Activated CD8-positive, alpha-beta T cell treated with anti-CD3 and anti-CD28 coated beads for 36 hours (primary cell): Measurements from ENCODE around the gene CA5A. TPM values are rescaled to one million over a fixed set of nuclear protein-coding genes. Genes with fewer than 3 reads are reported as not detected.
A peak's percentile ranks its signal among the peaks of the same experiment; 100 is the strongest.
"Not testable (repeated sequence)": the region's sequence is repeated elsewhere in the genome, so short reads cannot be mapped to it uniquely, and the experiment has no call there.

Experiments
- ATAC-seq: fragments of 200-7000 bp; cut with Tn5 transposase; one replicate; pipeline ENCODE4 v1.10.0; 2021; ENCODE audit warnings: mild to moderate bottlenecking, moderate library complexity
- CTCF ChIA-PET: fragments of 350-600 bp; sonication (Branson Sonifier 250); formaldehyde crosslinking; loops from one replicate; lab custom pipeline; 2021; ENCODE audit warnings: antibody characterized with exemption; lab: Charles Lee
- POLR2A ChIA-PET: fragments of 350-600 bp; sonication (Branson Sonifier 250); formaldehyde crosslinking; loops from one replicate; lab custom pipeline; 2021; ENCODE audit warnings: antibody characterized with exemption; lab: Charles Lee
- DNase-seq: peaks from one replicate; pipeline ENCODE4 v3.0.0-alpha.2; 2020
- H3K27ac Mint-ChIP-seq: one replicate; pipeline ENCODE4 v1.8.0; 2021; ENCODE audit warnings: mild to moderate bottlenecking, mixed read lengths
- H3K27me3 Mint-ChIP-seq: one replicate; pipeline ENCODE4 v1.8.0; 2021; ENCODE audit warnings: mixed read lengths
- H3K36me3 Mint-ChIP-seq: one replicate; pipeline ENCODE4 v1.8.0; 2021; ENCODE audit warnings: low read depth, mixed read lengths
- H3K4me1 Mint-ChIP-seq: one replicate; pipeline ENCODE4 v1.8.0; 2021; ENCODE audit warnings: low read depth, mixed read lengths
- H3K4me3 Mint-ChIP-seq: one replicate; pipeline ENCODE4 v1.8.0; 2021; ENCODE audit warnings: mild to moderate bottlenecking, moderate library complexity, mixed read lengths
- H3K9me3 Mint-ChIP-seq: one replicate; pipeline ENCODE4 v1.8.0; 2021; ENCODE audit warnings: mixed read lengths
- intact Hi-C: fragments of 100-400 bp; cut with micrococcal nuclease; formaldehyde crosslinking; loops from one replicate; pipeline ENCODE4 v1.10.0; 2022
- total RNA-seq, 2 experiments: library from RNA; stranded (reverse); gene quantifications; one replicate each; pipeline ENCODE4 v1.2.3, GENCODE V29; 2021
- TF ChIP-seq, protein P1 (sequence below): fragments of 200-600 bp; IDR thresholded peaks from one replicate; pipeline ENCODE4 v1.8.0; 2022; ENCODE audit warnings: antibody characterized with exemption, mild to moderate bottlenecking

CA5A gene
- total RNA-seq, 2 experiments from 2014 or later = not detected

DNA sequence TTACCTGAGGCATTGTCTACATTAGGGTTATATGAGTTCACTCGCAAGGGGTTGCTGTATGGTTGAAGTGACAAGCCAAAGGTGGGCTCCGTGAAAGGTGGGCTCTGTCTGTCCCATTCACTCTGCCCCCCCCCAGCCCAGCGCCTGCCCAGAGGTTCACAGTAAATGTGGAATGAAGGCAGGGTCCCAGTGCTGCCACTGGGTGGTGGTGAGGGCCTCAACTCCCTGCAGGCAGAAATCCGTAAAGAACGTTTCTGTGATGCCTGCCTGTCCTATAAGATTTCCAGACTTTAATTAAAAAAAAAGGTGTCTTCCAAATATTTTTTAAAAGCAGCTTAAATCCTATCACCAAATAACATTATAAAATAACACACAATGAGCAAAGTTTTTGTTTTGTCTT is 31.4 kb downstream of the CA5A start:
- ATAC-seq, H3K36me3 Mint-ChIP-seq, DNase-seq, H3K4me3 Mint-ChIP-seq, H3K27ac Mint-ChIP-seq, H3K27me3 Mint-ChIP-seq, H3K9me3 Mint-ChIP-seq: not testable (repeated sequence)
- ChIA-PET CTCF (interaction anchor here (1.2 to 5.3 kb wide), 5 partner anchors 10 to 124 kb away, joined by 3 to 28 read pairs (median 16); no protein-coding TSS in a partner anchor), POLR2A (interaction anchor here (1.1 to 4.7 kb wide), 2 partner anchors 29 to 33 kb away, joined by 5 to 20 read pairs; no protein-coding TSS in a partner anchor)
- peaks cover 35% of the 10 kb centered on the region for H3K4me1 Mint-ChIP-seq
- intact Hi-C loops = loop anchor here (5.0 kb wide), 1 partner anchor 33 kb away; no protein-coding TSS in a partner anchor

DNA sequence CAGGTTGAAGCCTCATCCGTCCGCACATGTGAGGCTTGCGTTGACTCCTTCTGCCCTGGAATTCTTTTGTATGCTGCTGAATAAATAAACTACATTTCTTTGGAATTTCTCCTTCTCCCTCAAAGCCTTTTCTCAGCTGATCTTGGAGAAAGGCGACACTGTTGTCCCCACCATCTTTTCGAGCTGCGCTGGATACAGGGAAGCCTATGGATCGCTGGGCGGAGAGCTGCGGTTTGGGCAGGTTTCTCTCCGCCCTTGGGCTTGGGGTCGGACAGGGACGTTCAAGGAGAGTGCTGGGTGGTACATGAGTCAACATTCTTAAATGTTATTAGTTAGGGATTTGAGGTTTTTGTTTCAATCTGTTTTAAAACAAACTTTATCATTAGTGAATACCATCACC is 35.8 kb downstream of the CA5A start:
- H3K9me3 Mint-ChIP-seq, H3K27me3 Mint-ChIP-seq, H3K27ac Mint-ChIP-seq, intact Hi-C loops, H3K4me3 Mint-ChIP-seq, DNase-seq, ATAC-seq, H3K36me3 Mint-ChIP-seq: not testable (repeated sequence)
- peaks cover 49% of the 10 kb centered on the region for H3K4me1 Mint-ChIP-seq
- ChIA-PET POLR2A (interaction anchor here (1.3 to 7.9 kb wide), 2 partner anchors 32 to 120 kb away, joined by 4 to 75 read pairs; partner anchors contain the start of gene SLC7A5), CTCF (interaction anchor here (1.2 to 4.3 kb wide), 4 partner anchors 8 to 121 kb away, joined by 5 to 36 read pairs (median 10); partner anchors contain the start of gene SLC7A5)

DNA sequence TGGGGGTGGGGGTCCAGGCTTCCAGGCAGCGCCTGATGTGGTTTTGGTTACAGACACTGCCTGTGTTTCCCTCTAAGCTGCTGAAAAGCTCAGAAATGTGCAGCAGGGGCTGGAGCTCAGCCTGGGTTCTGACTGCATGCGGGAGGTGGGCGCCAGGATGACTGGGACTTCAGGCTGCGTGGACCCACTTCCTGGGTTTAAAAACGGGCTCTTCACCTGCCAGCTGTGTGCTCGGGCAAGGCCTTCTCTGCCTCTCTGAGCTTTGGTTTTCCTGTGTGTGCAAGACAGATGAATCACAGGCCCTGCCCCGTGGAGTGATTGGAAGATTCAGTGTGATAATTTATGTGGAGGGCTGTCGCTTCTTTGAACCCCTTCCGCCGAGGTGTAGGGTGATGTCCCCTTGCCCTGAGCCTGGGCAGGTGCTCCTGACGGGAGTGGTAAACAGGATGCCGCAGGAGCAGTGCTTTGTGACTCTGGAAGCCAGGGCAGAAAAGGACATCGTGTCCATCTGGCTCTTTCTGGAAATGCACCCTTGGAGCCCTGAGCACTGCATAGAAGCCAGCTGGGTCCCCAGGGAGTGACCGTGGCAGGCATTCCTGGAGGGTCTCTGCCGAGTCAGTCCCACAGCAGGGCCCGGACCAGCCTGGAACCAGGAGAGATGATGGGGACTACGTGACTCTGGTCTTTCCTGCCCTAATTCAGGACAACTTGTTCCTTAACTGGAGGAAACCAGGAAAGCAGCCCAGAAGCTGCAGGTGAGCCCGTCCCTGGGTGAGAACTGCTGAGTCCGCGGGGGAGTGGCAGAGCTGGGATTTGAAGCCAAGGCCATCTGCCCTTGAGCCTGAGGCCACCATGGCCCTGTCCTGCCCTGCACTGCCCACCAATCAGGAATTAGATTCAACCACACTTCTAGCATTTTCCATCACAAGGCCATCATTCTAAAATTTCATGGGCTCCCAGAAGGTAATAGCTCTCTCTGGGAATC is 38.5 kb downstream of the CA5A start:
- Mint-ChIP-seq H3K27ac (peak overlapping the region; percentile 97), H3K9me3 (no peaks in the 10 kb centered on the region), H3K4me3 (peak overlapping the region; percentile 68), H3K4me1 (peaks cover 52% of the 10 kb centered on the region), H3K27me3 (no peaks in the 10 kb centered on the region), H3K36me3 (no peaks in the 10 kb centered on the region)
- peak; percentile 84 for DNase-seq
- TF ChIP-seq, protein P1, sequence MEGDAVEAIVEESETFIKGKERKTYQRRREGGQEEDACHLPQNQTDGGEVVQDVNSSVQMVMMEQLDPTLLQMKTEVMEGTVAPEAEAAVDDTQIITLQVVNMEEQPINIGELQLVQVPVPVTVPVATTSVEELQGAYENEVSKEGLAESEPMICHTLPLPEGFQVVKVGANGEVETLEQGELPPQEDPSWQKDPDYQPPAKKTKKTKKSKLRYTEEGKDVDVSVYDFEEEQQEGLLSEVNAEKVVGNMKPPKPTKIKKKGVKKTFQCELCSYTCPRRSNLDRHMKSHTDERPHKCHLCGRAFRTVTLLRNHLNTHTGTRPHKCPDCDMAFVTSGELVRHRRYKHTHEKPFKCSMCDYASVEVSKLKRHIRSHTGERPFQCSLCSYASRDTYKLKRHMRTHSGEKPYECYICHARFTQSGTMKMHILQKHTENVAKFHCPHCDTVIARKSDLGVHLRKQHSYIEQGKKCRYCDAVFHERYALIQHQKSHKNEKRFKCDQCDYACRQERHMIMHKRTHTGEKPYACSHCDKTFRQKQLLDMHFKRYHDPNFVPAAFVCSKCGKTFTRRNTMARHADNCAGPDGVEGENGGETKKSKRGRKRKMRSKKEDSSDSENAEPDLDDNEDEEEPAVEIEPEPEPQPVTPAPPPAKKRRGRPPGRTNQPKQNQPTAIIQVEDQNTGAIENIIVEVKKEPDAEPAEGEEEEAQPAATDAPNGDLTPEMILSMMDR = no peak
- ChIA-PET CTCF (interaction anchor here (1.0 to 6.7 kb wide), 7 partner anchors 10 to 128 kb away, joined by 3 to 51 read pairs (median 9); partner anchors contain the start of gene SLC7A5), POLR2A (interaction anchor here (0.7 to 7.9 kb wide), 6 partner anchors 17 to 132 kb away, joined by 3 to 75 read pairs (median 16); partner anchors contain the start of genes KLHDC4 and SLC7A5)
- intact Hi-C loops = no loop called here
- ATAC-seq = peak; percentile 64

DNA sequence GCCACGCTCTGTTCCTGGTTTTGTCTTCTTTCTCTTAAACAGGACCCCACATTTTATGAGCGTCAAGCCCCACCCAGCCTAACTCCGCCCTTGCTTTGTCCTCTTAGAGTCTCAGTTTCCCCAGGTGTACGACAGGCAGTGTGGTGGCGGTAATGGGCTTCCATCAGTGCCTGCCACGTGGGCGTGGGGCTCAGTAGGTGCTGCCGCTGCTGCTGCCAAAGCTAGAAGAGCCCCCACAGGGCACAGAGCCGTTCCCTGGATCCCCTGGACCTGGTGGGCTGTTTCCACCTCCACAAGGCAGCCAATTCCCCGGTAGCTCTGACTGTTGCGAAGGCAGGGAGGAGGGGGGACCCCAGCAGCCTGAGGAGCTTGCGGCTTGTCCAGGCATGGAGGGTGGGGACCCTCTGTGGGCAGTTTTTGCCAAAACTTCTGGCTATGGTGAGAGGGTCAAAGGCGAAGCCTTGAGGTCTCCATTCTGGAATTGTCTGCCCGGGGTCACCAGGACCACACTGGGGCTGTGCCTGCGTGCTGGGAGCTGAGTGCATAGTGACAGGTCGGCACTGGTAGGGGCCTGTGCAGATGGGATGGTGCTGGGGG is 39.3 kb downstream of the CA5A start:
- ChIA-PET CTCF (interaction anchor here (1.1 to 6.7 kb wide), 8 partner anchors 9 to 127 kb away, joined by 4 to 55 read pairs (median 9); partner anchors contain the start of gene SLC7A5), POLR2A (interaction anchor here (0.7 to 7.9 kb wide), 8 partner anchors 16 to 131 kb away, joined by 3 to 75 read pairs (median 8); partner anchors contain the start of genes BANP, KLHDC4 and SLC7A5)
- H3K36me3 Mint-ChIP-seq, ATAC-seq, intact Hi-C loops, H3K27me3 Mint-ChIP-seq, H3K9me3 Mint-ChIP-seq: not testable (repeated sequence)
- peak; percentile 43 for DNase-seq
- peaks cover 47% of the 10 kb centered on the region for H3K4me1 Mint-ChIP-seq
- H3K27ac Mint-ChIP-seq = peak overlapping the region; percentile 97
- H3K4me3 Mint-ChIP-seq = peak overlapping the region; percentile 68

DNA sequence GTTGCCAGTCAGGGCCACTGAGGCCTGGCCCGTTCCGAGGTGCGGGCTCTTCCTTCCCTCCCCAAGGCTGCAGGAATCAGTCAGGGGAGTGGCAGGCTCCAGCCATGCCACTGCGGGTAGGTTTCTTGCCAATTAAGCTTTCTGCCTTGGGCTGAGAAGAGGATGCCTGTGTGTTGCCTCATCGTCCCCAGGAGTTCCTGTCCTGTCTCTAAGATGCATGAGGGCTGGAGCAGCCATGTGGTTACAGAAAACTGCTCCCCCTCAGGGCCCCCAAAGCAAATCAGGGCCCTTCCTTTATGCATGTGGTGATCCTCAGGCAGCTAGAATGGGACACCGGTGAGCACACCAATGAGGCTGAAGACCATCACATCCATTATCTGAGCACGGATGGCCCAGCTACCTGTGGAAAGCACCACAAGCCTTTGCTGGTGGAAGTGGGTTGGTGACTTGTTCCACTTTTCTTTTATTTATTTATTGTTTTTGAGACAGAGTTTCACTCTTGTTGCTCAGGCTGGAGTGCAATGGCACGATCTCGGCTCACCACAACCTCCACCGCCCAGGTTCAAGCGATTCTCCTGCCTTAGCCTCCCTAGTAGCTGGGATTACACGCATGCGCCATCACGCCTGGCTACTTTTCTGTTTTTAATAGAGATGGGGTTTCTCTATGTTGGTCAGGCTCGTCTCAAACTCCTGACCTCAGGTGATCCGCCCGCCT is 40.0 kb downstream of the CA5A start:
- peaks cover 47% of the 10 kb centered on the region for H3K4me1 Mint-ChIP-seq
- ATAC-seq = peak; percentile 7
- H3K9me3 Mint-ChIP-seq, H3K36me3 Mint-ChIP-seq, H3K27me3 Mint-ChIP-seq, intact Hi-C loops: not testable (repeated sequence)
- POLR2A ChIA-PET = interaction anchor here (0.6 to 7.9 kb wide), 12 partner anchors 11 to 131 kb away, joined by 3 to 75 read pairs (median 4); partner anchors contain the start of genes BANP, CA5A, KLHDC4 and SLC7A5
- peak overlapping the region; percentile 97 for H3K27ac Mint-ChIP-seq
- peak; percentile 60 for DNase-seq
- CTCF ChIA-PET = interaction anchor here (0.7 to 6.7 kb wide), 9 partner anchors 10 to 127 kb away, joined by 3 to 55 read pairs (median 6); partner anchors contain the start of gene BANP
- peak overlapping the region; percentile 68 for H3K4me3 Mint-ChIP-seq

DNA sequence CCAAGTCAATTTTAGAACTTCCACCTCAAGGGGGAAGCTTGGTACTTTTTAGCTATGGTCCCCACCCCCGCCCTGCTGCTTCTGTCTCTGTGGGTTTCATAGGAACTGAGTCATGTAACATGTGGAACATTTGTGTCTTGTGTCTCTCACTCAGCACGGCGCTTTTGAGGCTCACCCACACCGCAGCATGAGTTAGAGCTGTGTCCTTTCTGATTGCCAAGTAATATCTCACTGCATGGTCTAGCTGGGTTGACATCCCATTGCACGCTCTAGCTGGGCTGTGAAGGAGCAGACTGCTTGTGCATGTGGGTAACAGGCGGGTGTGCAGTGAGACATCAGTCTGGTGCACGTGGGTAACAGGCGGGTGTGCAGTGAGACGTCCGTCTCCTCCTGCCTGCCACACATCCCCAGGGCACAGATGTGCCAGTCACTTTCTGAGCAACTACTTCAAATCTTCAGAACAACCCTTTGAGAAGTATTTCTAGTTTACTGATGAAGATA is 40.6 kb downstream of the CA5A start:
- ATAC-seq (peak; percentile 87), DNase-seq (peak; percentile 98)
- intact Hi-C loops = loop anchor here (1.0 kb wide), 1 partner anchor 20 kb away; no protein-coding TSS in a partner anchor
- ChIA-PET CTCF (interaction anchor here (0.7 to 6.7 kb wide), 7 partner anchors 11 to 116 kb away, joined by 3 to 55 read pairs (median 6); partner anchors contain the start of gene BANP), POLR2A (interaction anchor here (0.6 to 7.9 kb wide), 10 partner anchors 9 to 116 kb away, joined by 3 to 75 read pairs (median 4); partner anchors contain the start of genes BANP, CA5A and SLC7A5)
- H3K4me3 Mint-ChIP-seq = peak overlapping the region; percentile 37
- H3K27me3 Mint-ChIP-seq = no peaks in the 10 kb centered on the region
- no peaks in the 10 kb centered on the region for H3K9me3 Mint-ChIP-seq
- no peaks in the 10 kb centered on the region for H3K36me3 Mint-ChIP-seq
- H3K4me1 Mint-ChIP-seq = peaks cover 47% of the 10 kb centered on the region
- peak overlapping the region; percentile 97 for H3K27ac Mint-ChIP-seq
- TF ChIP-seq, protein P1 = no peak

DNA sequence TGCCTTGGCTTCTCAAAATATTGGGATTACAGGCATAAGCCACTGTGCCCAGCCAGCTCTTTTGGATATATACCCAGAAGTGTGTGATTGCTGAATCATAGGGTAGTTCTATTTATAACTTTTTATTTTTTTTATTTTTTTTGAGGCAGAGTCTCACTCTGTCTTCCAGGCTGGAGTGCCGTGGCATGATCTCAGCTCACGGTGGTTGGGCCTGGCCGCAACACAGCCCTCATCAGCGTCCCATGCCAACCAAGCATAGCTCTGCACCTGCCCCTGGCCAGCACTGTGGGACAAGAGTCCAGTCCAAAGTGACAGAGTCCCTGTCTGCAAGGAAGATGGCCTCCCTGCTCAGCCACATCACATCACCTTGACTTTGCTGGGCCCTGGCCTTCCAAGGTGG is 42.3 kb downstream of the CA5A start:
- Mint-ChIP-seq H3K4me1 (peaks cover 50% of the 10 kb centered on the region), H3K27ac (peak overlapping the region; percentile 97)
- H3K27me3 Mint-ChIP-seq, DNase-seq, intact Hi-C loops, H3K4me3 Mint-ChIP-seq, H3K9me3 Mint-ChIP-seq, ATAC-seq, H3K36me3 Mint-ChIP-seq: not testable (repeated sequence)
- CTCF ChIA-PET = interaction anchor here (1.5 to 6.7 kb wide), 3 partner anchors 8 to 114 kb away, joined by 3 to 55 read pairs (median 51); no protein-coding TSS in a partner anchor
- POLR2A ChIA-PET = interaction anchor here (1.3 to 7.9 kb wide), 2 partner anchors 18 to 25 kb away, joined by 4 to 75 read pairs; partner anchors contain the start of gene SLC7A5
